22Rv1 (cell line): Measurements from ENCODE around the gene GFRA4.

Experiments
- H3K27ac ChIP-seq: fragments of 450-650 bp; 2 replicates; pipeline ENCODE4 v1.5.1; 2017
- ZFX ChIP-seq: fragments of 450-650 bp; IDR thresholded peaks from 2 replicates; pipeline ENCODE4 v1.6.1; 2017; ENCODE audit warnings: antibody characterized with exemption, borderline replicate concordance
- TF ChIP-seq, protein P1 (sequence below): fragments of 450-650 bp; IDR thresholded peaks from 2 replicates; pipeline ENCODE4 v1.5.1; 2017; ENCODE audit warnings: mild to moderate bottlenecking

Gene GFRA4

DNA sequence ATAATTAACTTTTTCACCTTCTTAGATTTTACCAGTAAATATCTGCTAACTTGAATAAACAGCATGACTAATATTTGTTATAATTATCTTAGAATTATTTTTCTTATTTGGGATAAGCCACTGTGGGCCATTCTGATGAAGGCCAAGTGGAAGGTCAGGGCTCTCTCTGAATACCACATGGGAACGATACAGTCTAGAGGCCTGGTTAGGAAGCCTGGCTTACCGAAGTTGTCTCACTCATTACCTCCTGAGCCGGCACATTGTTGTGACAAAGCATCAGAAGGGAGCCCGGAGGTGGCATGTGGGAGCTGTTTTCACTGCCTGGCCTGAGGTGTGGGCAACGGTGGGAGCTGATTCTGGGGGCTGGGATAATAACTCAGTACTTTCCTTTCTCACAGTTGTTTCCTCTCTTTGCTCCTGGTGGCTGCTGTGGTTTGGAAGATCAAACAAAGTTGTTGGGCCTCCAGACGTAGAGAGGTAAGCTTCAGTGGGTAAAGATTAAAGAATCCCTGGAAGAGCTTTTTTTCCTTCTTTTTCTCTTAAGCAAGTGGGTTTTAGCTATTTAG lies 29.2 kb downstream of the GFRA4 start:
- H3K27ac ChIP-seq: no peak overlapping the region
- TF ChIP-seq ZFX: no peak
- TF ChIP-seq, protein P1, sequence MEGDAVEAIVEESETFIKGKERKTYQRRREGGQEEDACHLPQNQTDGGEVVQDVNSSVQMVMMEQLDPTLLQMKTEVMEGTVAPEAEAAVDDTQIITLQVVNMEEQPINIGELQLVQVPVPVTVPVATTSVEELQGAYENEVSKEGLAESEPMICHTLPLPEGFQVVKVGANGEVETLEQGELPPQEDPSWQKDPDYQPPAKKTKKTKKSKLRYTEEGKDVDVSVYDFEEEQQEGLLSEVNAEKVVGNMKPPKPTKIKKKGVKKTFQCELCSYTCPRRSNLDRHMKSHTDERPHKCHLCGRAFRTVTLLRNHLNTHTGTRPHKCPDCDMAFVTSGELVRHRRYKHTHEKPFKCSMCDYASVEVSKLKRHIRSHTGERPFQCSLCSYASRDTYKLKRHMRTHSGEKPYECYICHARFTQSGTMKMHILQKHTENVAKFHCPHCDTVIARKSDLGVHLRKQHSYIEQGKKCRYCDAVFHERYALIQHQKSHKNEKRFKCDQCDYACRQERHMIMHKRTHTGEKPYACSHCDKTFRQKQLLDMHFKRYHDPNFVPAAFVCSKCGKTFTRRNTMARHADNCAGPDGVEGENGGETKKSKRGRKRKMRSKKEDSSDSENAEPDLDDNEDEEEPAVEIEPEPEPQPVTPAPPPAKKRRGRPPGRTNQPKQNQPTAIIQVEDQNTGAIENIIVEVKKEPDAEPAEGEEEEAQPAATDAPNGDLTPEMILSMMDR: no peak

GRCh38 chr20:3632311-3633004 lies 30.7 kb downstream of the GFRA4 start:
- no peak overlapping the region for H3K27ac ChIP-seq
- TF ChIP-seq ZFX: no peak
- TF ChIP-seq, protein P1: peak; percentile 42

DNA sequence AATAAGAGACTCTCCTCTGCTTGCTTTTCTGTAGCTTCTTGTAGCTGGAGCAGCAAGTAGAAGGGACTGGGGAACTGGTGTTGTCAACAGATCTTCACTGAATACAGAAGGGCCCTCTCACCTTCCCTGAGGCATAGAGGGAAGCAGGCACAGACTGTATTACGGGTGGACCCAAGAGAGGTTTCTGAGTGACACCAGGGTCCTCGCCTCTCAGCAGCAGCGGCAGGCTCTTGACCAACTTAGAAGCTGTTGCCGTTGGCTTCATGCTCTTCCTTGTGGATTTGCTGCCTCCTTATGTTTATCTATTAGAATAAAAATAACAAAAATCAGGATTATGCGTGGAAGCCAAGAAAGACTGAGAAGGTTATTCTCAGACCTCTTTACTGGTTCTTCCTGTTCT lies 31.7 kb downstream of the GFRA4 start:
- TF ChIP-seq, protein P1: no peak
- TF ChIP-seq ZFX: no peak
- H3K27ac ChIP-seq: no peak overlapping the region

DNA sequence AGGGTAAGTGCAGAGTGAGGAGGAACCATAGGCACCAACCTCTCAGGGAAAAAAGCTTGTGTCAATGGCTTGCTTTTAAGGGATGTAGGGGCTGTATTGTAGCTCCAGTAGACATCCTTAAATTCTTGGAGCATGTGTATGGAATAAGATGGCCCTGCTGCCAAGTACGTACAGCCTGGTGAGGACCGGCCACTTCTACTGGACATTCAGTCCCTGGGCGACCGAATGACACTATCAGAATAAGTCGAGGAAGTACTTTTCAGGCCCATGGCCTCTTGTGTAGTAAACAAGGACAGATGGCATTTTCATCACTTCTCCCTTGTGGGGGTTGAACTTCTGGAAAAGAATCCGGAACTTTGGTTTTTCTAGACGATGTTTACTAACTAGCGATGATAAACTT lies 32.8 kb downstream of the GFRA4 start:
- TF ChIP-seq, protein P1: no peak
- TF ChIP-seq ZFX: no peak
- no peak overlapping the region for H3K27ac ChIP-seq

- TF ChIP-seq, protein P1: no peak
- TF ChIP-seq ZFX: no peak
- no peak overlapping the region for H3K27ac ChIP-seq
Measured at GRCh38 chr20:3629893-3630292, 33.3 kb downstream of the GFRA4 start.

DNA sequence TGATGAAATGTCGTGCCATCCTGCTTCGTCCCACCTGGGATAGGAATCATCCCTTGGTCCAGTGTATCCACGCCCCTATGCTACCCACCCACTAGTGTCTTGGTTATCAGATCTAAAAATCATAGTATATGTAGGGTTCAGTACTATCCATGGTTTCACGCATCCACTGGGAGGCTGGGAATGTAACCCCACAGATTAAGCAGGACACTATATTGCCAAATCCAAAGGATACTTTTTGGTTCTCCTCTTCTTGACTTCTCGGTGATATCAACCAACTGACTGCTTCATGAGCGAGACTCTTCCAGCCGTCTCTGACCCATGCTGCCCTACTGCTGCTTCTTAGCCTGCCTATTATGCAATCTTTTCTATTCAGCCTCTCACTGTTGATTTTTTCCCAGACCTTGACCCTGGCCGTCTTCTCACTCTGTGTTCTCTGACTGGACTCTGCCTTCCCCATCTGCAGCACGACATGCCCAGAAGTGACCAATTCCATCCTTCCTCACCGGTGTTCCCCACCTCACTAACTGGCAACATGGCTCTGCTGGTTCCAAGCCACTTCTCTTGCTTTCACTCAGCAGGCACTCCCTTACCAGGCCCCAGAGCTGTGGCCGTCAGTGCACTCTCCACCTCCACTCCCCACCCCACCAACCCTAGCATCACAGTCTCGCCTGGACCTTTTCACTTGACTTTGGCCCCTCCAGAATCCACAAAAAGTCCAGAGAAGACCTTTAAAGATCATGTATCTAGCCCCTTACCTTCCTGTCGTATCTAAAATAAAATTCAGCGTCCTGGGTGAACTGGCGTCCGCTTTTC lies 34.5 kb downstream of the GFRA4 start:
- TF ChIP-seq ZFX: no peak
- TF ChIP-seq, protein P1: no peak

DNA sequence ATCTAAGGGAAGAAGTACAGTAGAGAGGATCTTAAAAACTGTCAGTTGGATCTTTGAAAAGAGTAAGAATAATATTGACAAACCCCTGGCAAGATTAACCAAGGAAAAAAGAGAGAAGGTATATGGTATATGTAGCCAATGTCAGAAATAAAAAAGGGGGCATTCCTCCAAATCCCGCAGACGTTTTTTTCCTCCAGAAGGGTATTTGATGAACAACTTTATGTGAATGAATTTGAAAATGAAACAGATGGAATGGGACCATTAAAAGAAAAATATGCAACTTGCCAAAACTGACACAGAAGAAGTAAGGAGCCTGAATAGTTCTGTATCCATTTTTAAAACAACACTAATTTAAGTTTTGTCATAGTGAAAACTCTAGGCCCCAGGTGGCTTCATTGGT lies 35.7 kb downstream of the GFRA4 start:
- no peak for TF ChIP-seq ZFX
- TF ChIP-seq, protein P1: no peak
- no peak overlapping the region for H3K27ac ChIP-seq

More for the DNA sequence above, 34.5 kb downstream of the GFRA4 start:
- no peak overlapping the region for H3K27ac ChIP-seq
